Endometrium (tissue), 2 donors: Measurements from ENCODE around the gene SAMHD1.
A peak's percentile ranks its signal among the peaks of the same experiment; 100 is the strongest.
"Not testable (repeated sequence)": the region's sequence is repeated elsewhere in the genome, so short reads cannot be mapped to it uniquely, and the experiment has no call there.

Source experiments
- FAIRE-seq: peaks from 2 replicates; lab custom pipeline; 2012; peaks lifted over from hg19 to GRCh38; lab: Jason Lieb, UNC
- donor health status: control.
- donor health status: control.

SAMHD1 gene

DNA sequence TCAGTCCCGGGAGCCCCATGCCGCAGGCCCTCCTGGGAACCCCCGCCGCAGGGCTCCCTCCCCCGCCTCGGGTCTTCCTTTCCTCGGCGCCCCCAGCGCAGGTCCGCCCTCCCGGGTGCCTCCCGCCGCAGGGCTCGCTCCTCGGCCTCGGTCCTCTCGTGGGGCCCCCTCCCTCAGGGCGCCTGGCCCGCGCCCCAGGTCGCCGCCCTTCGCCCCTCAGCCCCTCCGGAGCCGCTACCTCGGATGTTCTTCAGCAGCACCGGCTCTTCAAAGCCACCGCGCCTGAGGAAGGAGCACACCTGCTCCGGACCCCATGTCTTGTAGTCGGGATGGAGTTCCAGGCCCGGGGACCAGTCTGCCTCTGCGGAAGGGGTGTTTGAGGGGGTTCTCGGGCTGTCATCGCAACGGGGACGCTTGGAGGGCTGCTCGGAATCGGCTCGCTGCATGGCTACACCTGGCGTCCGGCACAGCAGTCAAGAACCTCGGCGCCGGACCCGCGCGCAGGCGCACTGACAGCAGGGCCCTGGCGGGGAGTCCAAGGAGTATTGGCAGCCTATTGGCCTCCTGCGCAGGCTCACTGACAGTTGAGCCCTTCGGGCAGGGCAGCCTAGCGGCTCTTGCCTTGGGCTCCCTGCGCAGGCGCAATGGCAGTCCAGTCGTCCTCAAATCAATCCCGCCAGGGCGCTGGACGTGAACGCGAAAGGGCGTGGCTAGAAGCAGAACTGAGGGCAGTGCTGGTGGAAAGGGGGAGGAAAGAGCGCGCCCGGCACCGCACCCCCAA, at the start of gene SAMHD1:
TSS of gene SAMHD1 (minus strand) at position 511 of the 781 bp plus-strand sequence. CDS start at position 446, 65 bp downstream.
- FAIRE-seq: no peak

DNA sequence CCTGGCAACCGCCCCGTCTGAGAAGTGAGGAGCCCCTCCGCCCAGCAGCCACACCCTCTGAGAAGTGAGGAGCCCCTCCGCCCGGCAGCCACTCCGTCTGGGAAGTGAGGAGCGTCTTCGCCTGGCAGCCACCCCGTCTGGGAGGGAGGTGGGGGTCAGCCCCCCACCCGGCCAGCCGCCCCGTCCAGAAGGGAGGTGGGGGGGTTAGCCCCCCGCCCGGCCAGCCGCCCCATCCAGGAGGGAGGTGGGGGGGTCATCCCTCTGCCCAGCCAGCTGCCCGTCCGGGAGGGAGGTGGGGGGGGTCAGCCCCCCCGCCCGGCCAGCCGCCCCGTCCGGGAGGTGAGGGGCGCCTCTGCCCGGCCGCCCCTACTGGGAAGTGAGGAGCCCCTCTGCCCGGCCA, 48.7 kb upstream of the SAMHD1 start:
- FAIRE-seq: not testable (repeated sequence)

DNA sequence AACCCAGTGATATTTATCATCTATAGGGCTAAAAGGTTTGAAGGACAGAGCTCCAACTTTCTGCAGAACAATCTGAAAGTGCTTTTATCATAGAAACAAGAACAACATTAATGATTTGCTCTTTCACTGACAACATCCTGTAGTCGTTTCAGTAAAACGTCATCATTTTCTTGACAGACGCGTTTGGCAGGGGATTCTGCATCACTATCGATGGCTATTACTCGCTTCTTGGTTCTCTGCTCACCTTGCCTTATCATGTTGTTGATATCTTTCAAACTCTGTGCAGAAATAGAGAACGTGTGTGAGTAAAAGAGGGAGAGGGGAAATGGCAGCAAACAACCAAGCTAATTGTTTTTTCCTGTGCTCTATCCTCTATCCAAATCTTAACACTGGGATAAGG, 47.1 kb upstream of the SAMHD1 start:
- FAIRE-seq: no peak

DNA sequence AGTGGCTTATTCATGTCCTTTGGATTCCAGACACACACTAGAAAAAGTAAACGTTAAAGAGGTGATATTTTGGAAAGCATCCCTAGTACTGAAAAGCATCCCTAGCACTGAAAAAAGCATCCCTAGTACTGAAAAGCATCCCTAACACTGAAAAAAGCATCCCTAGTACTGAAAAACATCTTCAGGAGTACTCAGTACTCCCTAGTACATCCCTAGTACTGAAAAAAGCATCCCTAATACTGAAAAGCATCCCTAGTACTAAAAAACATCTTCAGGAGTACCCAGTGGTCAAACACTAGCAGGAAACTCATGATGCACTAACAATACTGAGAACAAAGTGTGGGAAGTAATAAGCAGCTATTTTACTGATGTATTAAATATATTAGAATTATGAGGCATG, 45.6 kb upstream of the SAMHD1 start:
- FAIRE-seq: no peak

DNA sequence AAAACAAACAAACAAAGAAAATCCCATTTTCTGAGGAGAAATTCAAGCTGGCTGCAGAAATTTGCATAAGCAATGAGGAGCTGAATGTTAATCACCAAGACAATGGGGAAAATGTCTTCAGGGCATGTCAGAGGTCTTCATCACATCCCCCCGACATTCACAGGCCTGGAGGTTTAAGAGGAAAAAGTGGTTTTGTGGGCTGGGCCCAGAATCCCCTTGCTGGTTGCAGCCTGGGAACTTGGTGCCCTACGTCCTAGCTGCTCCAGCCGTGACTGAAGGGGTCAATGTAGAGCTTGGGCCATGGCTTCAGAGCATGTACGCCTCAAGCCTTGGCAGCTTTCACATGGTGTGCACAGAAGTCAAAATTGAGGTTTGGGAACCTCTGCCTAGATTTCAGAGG, 42.7 kb upstream of the SAMHD1 start:
- not testable (repeated sequence) for FAIRE-seq

DNA sequence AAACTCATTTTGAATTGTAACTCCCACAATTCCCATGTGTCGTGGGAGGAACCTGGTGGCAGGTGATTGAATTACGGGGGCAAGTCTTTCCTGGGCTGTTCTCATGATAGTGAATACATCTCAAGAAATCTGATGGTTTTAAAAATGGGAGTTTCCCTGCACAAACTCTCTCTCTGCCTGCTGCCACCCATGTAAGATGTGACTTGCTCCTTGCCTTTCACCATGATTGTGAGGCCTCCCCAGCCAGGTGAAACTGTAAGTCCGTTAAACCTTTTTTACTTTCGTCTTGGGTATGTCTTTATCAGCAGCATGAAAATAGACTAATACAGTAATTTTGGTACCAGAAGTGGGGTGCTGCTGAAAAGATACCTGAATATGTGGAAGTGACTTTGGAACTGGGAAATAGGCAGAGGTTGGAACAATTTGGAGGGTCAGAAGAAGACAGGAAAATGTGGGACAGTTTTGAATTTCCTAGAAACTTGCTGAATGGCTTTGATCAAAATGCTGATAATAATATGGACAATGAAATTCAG, 41.4 kb upstream of the SAMHD1 start:
- FAIRE-seq: no peak

DNA sequence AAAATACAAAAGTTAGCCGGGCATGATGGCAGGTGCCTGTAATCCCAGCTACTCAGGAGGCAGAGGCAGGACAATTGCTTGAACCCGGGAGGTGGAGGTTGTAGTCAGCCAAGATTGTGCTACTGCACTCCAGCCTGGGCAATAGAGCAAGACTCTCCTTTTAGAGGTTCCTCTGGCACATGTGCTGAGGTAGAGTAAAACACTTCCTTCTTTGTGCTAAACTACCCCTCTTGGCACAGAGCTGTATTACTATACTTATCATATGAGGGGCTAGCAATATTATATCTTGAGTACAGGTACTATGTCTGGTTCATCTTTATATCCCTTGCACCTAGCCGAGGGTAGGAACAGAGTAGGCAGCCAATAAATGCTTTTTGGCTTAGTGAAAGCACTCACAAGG, 40.2 kb upstream of the SAMHD1 start:
- FAIRE-seq: no peak

DNA sequence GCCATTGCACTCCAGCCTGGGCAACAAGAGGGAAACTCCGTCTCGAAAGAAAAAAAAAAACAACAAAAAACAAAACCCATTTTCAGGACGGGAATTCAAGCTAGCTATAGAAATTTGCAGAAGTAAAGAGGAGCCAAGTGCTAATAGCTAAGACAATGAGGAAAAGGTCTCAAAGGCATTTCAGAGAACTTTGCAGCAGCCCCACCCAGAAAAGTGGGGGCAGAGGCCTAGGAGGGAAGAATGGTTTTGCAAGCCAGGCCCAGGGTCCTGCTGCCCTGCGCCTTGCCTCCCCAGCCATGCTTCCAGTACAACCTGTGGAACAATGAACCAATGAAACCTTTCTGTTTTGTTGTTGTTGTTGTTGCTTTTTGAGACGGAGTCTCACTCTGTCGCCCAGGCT, 38.3 kb upstream of the SAMHD1 start:
- no peak for FAIRE-seq

DNA sequence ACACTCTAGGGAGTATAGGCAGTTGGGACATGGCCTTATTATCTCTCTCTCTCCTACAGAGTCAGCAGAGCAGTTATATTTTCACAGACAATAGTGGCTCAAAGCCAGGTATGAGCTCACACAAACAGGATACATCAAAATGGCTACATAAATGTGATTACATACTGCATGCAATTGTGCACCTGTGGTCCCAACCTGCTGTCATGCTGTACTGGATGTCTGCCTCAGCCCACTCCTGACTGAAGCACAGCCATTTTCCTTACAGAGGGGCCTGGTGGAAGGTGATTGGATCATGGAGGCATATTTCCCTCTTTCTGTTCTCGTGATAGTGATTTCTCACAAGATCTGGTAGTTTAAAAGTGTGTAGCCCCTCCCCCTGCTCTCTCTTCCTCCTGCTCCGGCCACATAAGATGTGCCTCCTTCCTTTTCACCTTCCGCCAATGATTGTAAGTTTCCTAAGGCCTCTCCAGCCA, 37.0 kb upstream of the SAMHD1 start:
- FAIRE-seq: no peak

DNA sequence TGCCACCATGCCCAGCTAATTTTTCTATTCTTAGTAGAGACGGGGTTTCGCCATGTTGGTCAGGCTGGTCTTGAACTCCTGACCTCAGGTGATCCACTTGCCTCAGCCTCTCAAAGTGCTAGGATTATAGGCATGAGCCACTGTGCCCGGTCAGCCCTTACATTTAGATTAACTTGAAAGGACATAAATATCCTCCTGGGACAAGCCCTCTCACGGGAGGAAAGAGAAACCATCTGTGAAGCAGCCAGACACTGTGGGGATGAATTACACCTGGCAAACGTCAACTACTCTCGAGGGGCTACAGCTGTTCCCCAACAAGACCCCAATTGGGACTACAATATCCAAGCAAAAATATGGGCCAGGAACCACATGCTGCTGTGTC, 32.7 kb upstream of the SAMHD1 start:
- no peak for FAIRE-seq

DNA sequence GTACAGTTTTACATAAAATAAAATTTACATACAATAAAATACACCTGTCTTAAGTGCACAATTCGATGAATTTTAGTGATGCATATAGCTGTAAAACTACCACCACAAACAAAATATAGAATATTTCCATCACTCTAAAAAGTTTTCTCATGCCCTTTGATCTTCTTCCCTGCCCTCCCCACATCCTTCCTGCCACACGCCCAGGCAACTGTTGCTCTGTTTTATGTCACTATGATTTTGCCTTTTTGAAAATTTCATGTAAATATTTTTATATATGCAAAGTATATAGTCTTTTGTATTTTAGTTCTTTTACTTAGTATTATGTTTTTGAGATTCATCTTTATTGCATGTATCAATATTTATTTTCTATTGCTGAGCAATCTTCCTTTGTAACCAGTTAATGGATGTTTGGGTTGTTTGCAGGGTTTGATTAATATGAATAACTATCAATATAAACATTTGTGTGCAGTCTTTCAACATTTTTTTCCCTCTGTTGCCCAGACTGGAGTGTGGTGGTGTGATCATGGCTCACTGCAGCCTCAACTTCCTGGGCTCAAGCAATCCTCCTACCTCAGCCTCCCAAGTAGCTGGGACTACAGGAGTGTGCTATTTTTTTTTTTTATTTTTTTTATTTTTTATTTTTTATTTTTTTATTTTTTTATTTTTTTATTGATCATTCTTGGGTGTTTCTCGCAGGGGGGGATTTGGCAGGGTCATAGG, 23.8 kb upstream of the SAMHD1 start:
- FAIRE-seq: no peak

DNA sequence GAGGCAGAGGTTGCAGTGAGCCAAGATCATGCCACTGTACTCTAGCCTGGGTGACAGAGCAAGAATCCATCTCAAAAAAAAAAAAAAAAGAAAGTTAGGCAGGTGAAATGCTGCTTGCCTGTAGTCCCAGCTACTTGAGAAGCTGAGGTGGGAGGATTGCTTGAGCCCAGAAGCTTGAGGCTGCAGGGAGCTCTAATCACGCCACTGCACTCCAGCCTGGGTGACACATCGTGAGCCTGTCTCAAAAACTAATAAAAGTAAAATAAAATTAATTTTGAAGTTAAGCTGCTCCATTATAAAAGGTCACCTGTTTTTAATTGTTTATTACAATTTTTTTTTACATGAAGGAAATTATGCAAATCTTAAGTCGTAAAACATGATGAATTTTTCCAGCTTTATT, 23.2 kb upstream of the SAMHD1 start:
- FAIRE-seq: peak; percentile 58

DNA sequence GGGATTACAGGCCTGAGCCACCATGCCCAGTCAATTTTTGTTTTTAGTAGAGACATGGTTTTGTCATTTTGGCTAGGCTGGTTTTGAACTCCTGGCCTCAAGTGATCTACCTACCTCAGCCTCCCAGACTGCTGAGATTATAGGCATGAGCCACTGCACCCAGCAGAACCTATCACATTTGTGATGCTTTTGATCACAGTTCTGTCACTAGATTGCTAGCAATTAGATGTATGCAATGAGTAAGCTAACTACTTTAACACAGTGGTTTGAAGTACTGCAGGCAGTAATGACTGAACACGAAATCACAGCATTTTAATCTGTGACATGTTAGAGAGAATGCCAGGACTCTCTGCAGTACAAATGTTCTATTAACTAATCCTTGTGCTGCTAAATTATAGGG, 19.6 kb upstream of the SAMHD1 start:
- no peak for FAIRE-seq

DNA sequence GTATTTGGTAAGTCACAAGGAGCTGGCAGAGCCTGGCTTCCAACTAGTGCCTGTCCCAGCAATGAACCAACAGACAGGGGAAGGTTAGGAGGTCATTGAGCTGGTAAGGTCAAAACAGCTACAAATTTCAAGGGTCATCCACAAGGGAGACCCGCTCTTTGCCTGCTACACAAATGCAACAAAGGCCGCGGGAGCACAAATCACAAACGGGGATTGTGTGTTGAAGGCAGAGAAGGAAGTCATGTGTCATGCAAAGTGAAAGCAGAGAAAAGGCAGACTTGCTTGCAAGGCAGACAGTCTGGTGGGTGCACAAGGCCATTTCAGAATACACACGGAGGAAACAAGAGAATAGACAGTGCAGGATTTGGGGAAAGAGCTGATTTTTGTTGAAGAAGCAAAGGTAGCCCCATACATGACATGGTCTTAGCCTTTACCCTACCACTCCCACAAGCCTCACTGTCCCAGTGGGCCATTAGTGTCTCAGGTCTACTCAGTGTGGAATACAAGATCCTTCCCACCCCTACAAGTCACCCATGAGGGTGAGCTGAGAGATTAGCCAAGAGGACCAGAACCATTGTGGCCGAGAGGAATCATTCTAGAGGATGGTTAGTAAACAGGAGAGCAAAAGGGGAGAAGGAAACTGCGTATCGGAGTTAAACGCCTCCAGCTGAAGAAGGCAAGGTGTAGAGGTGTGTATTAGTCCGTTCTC, 18.1 kb upstream of the SAMHD1 start:
- FAIRE-seq: no peak

DNA sequence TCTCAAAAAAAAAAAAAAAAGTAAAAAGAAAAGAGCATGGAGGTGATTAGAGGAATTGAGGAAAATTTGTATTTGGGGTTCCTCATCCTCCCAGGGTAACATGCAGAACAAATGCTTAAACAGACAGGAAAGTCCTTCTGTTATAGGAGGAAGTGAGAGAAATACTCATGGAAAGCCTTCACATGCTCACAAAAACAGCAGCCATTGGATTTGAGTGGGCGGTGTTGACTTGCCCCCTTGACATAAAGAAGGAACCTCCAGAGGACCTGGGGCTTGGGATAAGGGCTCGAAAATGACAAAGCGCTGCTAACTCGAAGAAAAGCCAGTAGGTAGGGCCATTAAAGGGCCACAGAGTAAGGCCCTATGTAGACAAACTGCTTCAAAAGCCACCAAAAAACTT, 17.5 kb upstream of the SAMHD1 start:
- FAIRE-seq: no peak

DNA sequence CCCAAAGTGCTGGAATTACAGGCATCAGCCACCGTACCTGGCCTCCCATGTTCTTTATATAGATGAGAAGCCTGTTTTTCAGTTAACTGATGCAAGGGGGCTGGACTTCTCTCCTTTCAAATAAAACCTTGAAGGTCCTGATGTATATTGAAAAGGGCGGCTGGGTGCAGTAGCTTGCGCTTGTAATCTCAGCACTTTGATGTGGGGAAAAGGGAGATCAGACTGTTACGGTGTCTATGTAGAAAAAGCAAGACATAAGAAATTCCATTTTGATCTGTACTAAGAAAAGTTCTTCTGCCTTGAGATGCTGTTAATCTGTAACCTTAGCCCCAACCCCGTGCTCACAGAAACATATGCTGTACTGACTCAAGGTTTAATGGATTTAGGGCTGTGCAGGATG, 16.1 kb upstream of the SAMHD1 start:
- FAIRE-seq: no peak

DNA sequence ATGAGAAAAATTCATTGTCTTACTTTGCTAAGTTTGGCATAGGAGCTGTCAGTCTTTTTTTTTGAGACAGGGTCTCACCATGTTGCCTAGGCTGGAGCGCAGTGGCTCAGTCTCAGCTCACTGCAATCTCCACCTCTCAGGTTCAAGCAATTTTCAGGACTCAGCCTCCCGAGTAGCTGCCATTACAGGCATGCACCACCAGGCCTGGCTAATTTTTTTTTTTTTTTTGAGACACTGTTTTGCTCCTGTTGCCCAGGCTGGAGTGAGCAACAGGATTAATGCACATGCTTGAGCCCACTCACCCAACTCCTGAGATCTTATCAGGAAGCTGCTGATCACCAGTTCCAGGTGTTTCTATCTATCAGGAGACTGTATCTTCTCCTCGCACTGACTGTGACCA, 15.5 kb upstream of the SAMHD1 start:
- FAIRE-seq: not testable (repeated sequence)

DNA sequence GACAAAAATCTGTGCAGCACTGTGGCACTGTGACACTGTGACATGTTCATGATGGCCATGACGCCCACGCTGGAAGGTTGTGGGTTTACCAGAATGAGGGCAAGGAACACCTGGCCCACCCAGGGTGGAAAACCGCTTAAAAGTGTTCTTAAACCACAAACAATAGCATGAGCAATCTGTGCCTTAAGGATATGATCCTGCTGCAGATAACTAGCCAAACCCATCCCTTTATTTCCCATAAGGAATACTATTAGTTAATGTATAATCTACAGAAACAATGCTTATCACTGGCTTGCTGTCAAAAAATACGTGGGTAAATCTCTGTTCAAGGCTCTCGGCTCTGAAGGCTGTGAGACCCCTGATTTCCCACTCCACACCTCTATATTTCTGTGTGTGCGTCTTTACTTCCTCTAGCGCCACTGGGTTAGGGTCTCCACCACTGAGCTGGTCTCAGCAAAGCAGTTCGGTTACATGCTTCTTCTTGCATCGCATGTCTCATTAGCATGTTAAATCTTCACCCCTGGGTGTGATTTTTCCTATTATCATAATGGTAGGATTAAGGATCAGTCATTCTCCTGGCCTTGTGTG, 10.9 kb upstream of the SAMHD1 start:
- FAIRE-seq: not testable (repeated sequence)

DNA sequence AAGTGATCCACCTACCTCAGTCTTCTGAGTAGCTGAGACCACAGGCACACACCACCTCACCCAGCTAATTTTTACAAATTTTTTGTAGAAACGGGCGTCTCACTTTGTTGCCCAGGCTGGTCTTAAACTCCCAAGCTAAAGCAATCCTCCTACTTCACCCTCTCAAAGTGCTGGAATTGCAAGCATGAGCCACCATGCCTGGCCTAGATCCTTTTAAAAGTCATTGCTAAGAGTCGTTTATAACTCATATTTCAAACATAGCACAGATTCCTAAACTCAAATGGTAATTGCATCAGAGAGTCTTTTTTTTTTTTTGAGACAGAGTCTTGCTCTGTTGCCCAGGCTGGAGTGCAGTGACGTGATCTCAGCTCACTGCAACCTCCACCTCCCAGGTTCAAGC, 7.7 kb upstream of the SAMHD1 start:
- FAIRE-seq: no peak

DNA sequence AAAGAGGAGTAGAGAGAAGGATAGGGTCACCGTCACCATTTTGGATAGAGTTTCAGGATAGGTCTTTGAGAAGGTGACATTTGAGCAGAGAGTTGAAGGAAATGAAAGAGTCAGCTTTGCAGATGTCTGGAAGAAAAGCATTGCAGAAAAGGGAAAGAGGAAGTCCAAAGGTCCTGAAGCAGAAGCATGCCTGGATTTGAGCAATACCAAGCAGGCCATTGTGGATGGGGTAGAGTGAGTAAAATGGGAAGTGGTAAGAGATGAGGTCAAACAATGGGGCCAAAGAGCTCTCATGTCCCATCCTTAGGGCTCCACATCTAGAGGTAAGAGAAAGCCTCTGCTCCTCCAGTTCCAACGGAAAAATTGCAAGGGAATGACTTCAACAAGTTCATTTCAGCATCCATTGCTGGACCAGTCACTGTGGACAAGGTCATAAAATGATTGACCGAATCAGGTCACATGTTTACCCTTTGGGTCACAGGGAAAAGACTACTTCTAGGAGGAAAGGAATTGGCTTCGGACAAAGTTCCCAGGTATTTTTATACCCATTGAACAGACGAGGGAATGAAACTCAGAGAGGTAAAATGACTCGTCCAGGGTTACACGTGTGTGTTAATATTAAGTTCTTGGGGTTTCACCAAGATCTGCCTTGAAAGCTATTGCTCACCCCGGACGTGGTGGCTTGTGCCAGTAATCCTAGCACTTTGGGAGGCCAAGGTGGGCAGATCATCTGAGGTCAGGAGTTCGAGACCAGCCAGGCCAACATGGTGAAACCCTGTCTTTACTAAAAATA, 6.6 kb upstream of the SAMHD1 start:
- FAIRE-seq: no peak

DNA sequence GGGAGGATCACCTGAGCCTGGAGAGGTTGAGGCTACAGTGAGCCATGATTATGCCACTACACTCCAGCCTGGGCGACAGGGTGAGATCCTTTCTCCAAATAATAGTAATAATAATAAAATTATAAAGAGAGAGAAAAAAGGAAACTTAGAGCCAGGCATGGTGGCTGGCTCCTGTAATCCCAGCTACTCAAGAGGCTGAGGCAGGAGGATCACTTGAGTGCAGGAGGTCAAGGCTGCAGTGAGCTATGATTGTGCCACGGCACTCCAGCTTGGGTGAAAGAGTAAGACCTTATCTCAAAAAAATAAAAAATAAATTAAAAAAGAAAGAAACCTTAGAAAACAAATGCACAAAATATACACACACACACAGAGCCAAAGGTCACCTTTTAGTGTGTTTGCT, 5.2 kb upstream of the SAMHD1 start:
- FAIRE-seq: no peak

DNA sequence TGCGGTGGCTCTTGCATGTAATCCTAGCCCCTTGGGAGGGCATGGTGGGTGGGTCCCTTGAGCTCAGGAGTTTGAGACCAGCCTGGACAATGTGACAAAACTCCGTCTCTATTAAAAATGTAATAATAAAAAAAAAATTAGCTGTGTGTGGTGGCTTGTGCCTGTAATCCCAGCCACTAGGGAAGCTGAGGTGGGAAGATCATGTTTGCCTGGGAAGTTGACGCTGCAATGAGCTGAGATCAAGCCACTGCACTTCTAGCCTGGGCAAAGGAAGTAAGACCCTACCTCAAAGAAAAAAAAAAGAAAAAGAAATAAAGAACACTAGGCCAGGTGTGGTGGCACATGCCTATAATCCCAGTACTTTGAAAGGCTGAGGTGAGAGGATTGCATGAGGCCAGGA, 4.5 kb upstream of the SAMHD1 start:
- FAIRE-seq: no peak
